K562 (cell line): ENCODE results near the gene RABL6. TPM values are rescaled to one million over a fixed set of nuclear protein-coding genes. Genes with fewer than 3 reads are reported as not detected.
A peak's percentile ranks its signal among the peaks of the same experiment; 100 is the strongest.

Experiments
- CBX3 ChIP-seq, 2 experiments: IDR thresholded peaks; 1 replicate in 1 of 2; 2 replicates in 1 of 2; pipeline ENCODE4 v1.6.1; 2012; ENCODE audit warnings: inconsistent platforms in 2 of 2, low read length in 2 of 2, borderline replicate concordance in 1 of 2, control low read depth in 1 of 2
- CBX5 ChIP-seq: IDR thresholded peaks from 2 replicates; pipeline ENCODE4 v1.6.1; 2014; ENCODE audit warnings: low read depth, borderline replicate concordance
- DPF2 ChIP-seq: fragments of 450-650 bp; IDR thresholded peaks from 2 replicates; pipeline ENCODE4 v1.6.1; 2016
- FOXK2 ChIP-seq, 2 experiments: fragments of 450-650 bp; IDR thresholded peaks in 1 of 2; conservative IDR thresholded peaks in 1 of 2; 2 replicates each; pipeline ENCODE4 v1.6.1; 2016; ENCODE audit warnings: low read depth in 2 of 2, mild to moderate bottlenecking in 1 of 2
- HDAC8 ChIP-seq: fragments of 450-650 bp; IDR thresholded peaks from 2 replicates; pipeline ENCODE4 v1.6.1; 2016; ENCODE audit warnings: mild to moderate bottlenecking, missing genetic modification characterization, moderate library complexity, missing compliant biosample characterization
- MEF2D ChIP-seq: conservative IDR thresholded peaks from 2 replicates; pipeline ENCODE4 v1.6.1; 2016; ENCODE audit warnings: low read depth, missing genetic modification characterization, missing compliant biosample characterization
- NR2C1 ChIP-seq, 2 experiments: fragments of 450-650 bp; IDR thresholded peaks; 2 replicates each; pipeline ENCODE4 v1.6.1; 2017; ENCODE audit warnings: mild to moderate bottlenecking in 2 of 2, antibody characterized with exemption in 1 of 2, inconsistent platforms in 1 of 2, missing compliant biosample characterization in 1 of 2, missing genetic modification characterization in 1 of 2
- NR2C2 ChIP-seq, 2 experiments: fragments of 200-800 bp in 1 of 2; sonication (Bioruptor generic) in 1 of 2; sonication (generic) in 1 of 2; formaldehyde crosslinking in 1 of 2; IDR thresholded peaks; 2 replicates each; pipeline versions ENCODE4 v1.6.1 to v1.8.0; 2016 to 2022; ENCODE audit warnings: mild to moderate bottlenecking in 1 of 2, missing compliant biosample characterization in 1 of 2, missing genetic modification characterization in 1 of 2, missing genetic modification reagents in 1 of 2
- RFX5 ChIP-seq: IDR thresholded peaks from 2 replicates; pipeline ENCODE4 v1.6.1; 2011; ENCODE audit warnings: low read depth, mild to moderate bottlenecking, improper control_type of control experiment, low read length
- SRSF9 ChIP-seq: fragments of 200-400 bp; formaldehyde crosslinking; IDR thresholded peaks from 2 replicates; pipeline ENCODE4 v1.6.1; 2017; ENCODE audit warnings: low read depth, low read length, borderline replicate concordance
- THAP7 ChIP-seq: fragments of 250-450 bp; sonication (Bioruptor Pico); IDR thresholded peaks from 2 replicates; pipeline ENCODE4 v1.5.0; 2021
- ZBED1 ChIP-seq: IDR thresholded peaks from 2 replicates; pipeline ENCODE4 v1.6.1; 2014
- ZNF224 ChIP-seq: sonication (generic); formaldehyde crosslinking; IDR thresholded peaks from 2 replicates; pipeline ENCODE4 v1.8.0; 2022; ENCODE audit warnings: mild to moderate bottlenecking, missing genetic modification reagents
- ZNF23 ChIP-seq: fragments of 250-450 bp; sonication (Bioruptor Pico); IDR thresholded peaks from 2 replicates; pipeline ENCODE4 v1.4.0; 2020; ENCODE audit warnings: mild to moderate bottlenecking
- ZNF57 ChIP-seq: fragments of 450-650 bp; formaldehyde crosslinking; IDR thresholded peaks from 2 replicates; pipeline ENCODE4 v1.4.0; 2020; ENCODE audit warnings: mild to moderate bottlenecking, moderate library complexity
- polyA plus RNA-seq, 8 experiments: library from polyadenylated mRNA; depleted of rRNA in 4 of 8; stranded (reverse) in 5 of 8; unstranded in 3 of 8; fragments of >200 nt; fragmentation: Nextera tagmentation in 2 of 8; fragmentation: Illumina TruSeq in 1 of 8; extraction: Ambion mirVana in 2 of 8; extraction: Trizol in 1 of 8; gene quantifications; 2 replicates each; pipeline versions ENCODE4 v1.2.1 to v1.2.3, GENCODE V29; 2011 to 2014; ENCODE audit warnings: inconsistent platforms in 1 of 8, missing spikeins in 1 of 8
- total RNA-seq, 7 experiments: library from RNA; depleted of rRNA in 6 of 7; stranded (reverse); fragments of >200 nt in 6 of 7; fragmentation: Illumina TruSeq in 2 of 7; extraction: Trizol in 2 of 7; gene quantifications; 2 replicates each; pipeline versions ENCODE4 v1.2.1 to v1.2.3, GENCODE V29; 2011 to 2021; ENCODE audit warnings: low replicate concordance in 1 of 7
- TF ChIP-seq, protein P1 (sequence below): fragments of 200-600 bp; sonication (generic); IDR thresholded peaks from one replicate; pipeline ENCODE4 v1.6.1; 2012; ENCODE audit warnings: mild to moderate bottlenecking, low read depth, low read length, inconsistent platforms

The RABL6 gene
- total and polyA plus RNA-seq, 9 of the 15 experiments (the other 6 are each of a cell fraction or from before 2014, with no cell fraction given): 5.6 to 181 (median 84.5) TPM

- TF ChIP-seq, protein P1, sequence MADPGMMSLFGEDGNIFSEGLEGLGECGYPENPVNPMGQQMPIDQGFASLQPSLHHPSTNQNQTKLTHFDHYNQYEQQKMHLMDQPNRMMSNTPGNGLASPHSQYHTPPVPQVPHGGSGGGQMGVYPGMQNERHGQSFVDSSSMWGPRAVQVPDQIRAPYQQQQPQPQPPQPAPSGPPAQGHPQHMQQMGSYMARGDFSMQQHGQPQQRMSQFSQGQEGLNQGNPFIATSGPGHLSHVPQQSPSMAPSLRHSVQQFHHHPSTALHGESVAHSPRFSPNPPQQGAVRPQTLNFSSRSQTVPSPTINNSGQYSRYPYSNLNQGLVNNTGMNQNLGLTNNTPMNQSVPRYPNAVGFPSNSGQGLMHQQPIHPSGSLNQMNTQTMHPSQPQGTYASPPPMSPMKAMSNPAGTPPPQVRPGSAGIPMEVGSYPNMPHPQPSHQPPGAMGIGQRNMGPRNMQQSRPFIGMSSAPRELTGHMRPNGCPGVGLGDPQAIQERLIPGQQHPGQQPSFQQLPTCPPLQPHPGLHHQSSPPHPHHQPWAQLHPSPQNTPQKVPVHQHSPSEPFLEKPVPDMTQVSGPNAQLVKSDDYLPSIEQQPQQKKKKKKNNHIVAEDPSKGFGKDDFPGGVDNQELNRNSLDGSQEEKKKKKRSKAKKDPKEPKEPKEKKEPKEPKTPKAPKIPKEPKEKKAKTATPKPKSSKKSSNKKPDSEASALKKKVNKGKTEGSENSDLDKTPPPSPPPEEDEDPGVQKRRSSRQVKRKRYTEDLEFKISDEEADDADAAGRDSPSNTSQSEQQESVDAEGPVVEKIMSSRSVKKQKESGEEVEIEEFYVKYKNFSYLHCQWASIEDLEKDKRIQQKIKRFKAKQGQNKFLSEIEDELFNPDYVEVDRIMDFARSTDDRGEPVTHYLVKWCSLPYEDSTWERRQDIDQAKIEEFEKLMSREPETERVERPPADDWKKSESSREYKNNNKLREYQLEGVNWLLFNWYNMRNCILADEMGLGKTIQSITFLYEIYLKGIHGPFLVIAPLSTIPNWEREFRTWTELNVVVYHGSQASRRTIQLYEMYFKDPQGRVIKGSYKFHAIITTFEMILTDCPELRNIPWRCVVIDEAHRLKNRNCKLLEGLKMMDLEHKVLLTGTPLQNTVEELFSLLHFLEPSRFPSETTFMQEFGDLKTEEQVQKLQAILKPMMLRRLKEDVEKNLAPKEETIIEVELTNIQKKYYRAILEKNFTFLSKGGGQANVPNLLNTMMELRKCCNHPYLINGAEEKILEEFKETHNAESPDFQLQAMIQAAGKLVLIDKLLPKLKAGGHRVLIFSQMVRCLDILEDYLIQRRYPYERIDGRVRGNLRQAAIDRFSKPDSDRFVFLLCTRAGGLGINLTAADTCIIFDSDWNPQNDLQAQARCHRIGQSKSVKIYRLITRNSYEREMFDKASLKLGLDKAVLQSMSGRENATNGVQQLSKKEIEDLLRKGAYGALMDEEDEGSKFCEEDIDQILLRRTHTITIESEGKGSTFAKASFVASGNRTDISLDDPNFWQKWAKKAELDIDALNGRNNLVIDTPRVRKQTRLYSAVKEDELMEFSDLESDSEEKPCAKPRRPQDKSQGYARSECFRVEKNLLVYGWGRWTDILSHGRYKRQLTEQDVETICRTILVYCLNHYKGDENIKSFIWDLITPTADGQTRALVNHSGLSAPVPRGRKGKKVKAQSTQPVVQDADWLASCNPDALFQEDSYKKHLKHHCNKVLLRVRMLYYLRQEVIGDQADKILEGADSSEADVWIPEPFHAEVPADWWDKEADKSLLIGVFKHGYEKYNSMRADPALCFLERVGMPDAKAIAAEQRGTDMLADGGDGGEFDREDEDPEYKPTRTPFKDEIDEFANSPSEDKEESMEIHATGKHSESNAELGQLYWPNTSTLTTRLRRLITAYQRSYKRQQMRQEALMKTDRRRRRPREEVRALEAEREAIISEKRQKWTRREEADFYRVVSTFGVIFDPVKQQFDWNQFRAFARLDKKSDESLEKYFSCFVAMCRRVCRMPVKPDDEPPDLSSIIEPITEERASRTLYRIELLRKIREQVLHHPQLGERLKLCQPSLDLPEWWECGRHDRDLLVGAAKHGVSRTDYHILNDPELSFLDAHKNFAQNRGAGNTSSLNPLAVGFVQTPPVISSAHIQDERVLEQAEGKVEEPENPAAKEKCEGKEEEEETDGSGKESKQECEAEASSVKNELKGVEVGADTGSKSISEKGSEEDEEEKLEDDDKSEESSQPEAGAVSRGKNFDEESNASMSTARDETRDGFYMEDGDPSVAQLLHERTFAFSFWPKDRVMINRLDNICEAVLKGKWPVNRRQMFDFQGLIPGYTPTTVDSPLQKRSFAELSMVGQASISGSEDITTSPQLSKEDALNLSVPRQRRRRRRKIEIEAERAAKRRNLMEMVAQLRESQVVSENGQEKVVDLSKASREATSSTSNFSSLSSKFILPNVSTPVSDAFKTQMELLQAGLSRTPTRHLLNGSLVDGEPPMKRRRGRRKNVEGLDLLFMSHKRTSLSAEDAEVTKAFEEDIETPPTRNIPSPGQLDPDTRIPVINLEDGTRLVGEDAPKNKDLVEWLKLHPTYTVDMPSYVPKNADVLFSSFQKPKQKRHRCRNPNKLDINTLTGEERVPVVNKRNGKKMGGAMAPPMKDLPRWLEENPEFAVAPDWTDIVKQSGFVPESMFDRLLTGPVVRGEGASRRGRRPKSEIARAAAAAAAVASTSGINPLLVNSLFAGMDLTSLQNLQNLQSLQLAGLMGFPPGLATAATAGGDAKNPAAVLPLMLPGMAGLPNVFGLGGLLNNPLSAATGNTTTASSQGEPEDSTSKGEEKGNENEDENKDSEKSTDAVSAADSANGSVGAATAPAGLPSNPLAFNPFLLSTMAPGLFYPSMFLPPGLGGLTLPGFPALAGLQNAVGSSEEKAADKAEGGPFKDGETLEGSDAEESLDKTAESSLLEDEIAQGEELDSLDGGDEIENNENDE: no peak
- no peak for TF ChIP-seq NR2C2 (CRISPR knock-in tag; IDR thresholded peaks at IDR 0.05)
- TF ChIP-seq NR2C2 (tag; IDR thresholded peaks at IDR 0.05): no peak; the same call in 1 of the 2 replicates
- no peak for TF ChIP-seq ZNF57 (CRISPR knock-in tag)
- TF ChIP-seq NR2C1 (IDR thresholded peaks at IDR 0.05): no peak
- TF ChIP-seq NR2C1 (tag; IDR thresholded peaks at IDR 0.05): no peak
- TF ChIP-seq HDAC8 (tag): no peak
- peak in 1 of 2 experiments; percentile 14; a peak in 1 of 3 replicates for TF ChIP-seq CBX3 (IDR thresholded peaks at IDR 0.05; ENCODE audit: borderline replicate concordance in 1 of 2, low read length in 2 of 2)
- no peak for TF ChIP-seq RFX5
- no peak for TF ChIP-seq ZNF224 (CRISPR knock-in tag)
- TF ChIP-seq SRSF9: no peak
- no peak for TF ChIP-seq CBX5
- TF ChIP-seq ZNF23 (CRISPR knock-in tag): no peak
- no peak for TF ChIP-seq ZBED1
- no peak for TF ChIP-seq THAP7 (CRISPR knock-in tag)
- TF ChIP-seq FOXK2 (conservative IDR thresholded peaks at IDR 0.05 in 1 of 2, IDR thresholded peaks at IDR 0.05 in 1 of 2; ENCODE audit: low read depth in 2 of 2): no peak
- no peak for TF ChIP-seq DPF2
- no peak for TF ChIP-seq MEF2D (tag)
Observed at GRCh38 chr9:136807281-136808074, at the start of gene RABL6 (continued).
